ENCODE results near the gene GPR137.

GPR137 gene

GRCh38 chr11:64286801-64287159 is 1.1 kb downstream of the GPR137 start:
- Histone ChIP-seq H3K36me3 (ENCODE audit: control insufficient read depth, low read length) (no peaks in the 10 kb centered on the region), H3K79me2 (ENCODE audit: control insufficient read depth, low read length) (peaks cover 12% of the 10 kb centered on the region), H3K9me3 (ENCODE audit: control insufficient read depth, insufficient read depth, low read length) (no peaks in the 10 kb centered on the region), H3K27me3 (ENCODE audit: control insufficient read depth, low read length) (peaks cover 8% of the 10 kb centered on the region), H3F3A (ENCODE audit: control insufficient read depth, insufficient read depth) (peaks cover 2% of the 10 kb centered on the region; the same call in 1 of the 2 replicates), H3K9me2 (replicated peaks; ENCODE audit: control insufficient read depth, low read length) (no peaks in the 10 kb centered on the region), H3K4me3 (ENCODE audit: low read length) (no peak overlapping the region; the same call in 1 of the 2 replicates), H3K4me1 (ENCODE audit: control insufficient read depth, low read length) (peaks cover 19% of the 10 kb centered on the region), H4K20me1 (ENCODE audit: control insufficient read depth, insufficient read depth, low read depth, low read length) (no peaks in the 10 kb centered on the region), H3K27ac (ENCODE audit: low read depth, low read length) (no peak overlapping the region), H3K4me2 (ENCODE audit: low read length) (peak overlapping the region; percentile 82)
- TF ChIP-seq EZH2phosphoT487 (IDR thresholded peaks at IDR 0.05; ENCODE audit: borderline replicate concordance, low read length) (no peak), CTCF (IDR thresholded peaks at IDR 0.05; ENCODE audit: low read depth, low read length, poor library complexity, severe bottlenecking) (peak; percentile 5)

GRCh38 chr11:64287676-64288352 is 2.2 kb downstream of the GPR137 start:
- no peak overlapping the region for H3K4me3 ChIP-seq (ENCODE audit: low read length)
- H3K36me3 ChIP-seq (ENCODE audit: control insufficient read depth, low read length) = no peaks in the 10 kb centered on the region
- TF ChIP-seq CTCF (IDR thresholded peaks at IDR 0.05; ENCODE audit: low read depth, low read length, poor library complexity, severe bottlenecking) (no peak), EZH2phosphoT487 (IDR thresholded peaks at IDR 0.05; ENCODE audit: borderline replicate concordance, low read length) (no peak)
- peaks cover 12% of the 10 kb centered on the region for H3K79me2 ChIP-seq (ENCODE audit: control insufficient read depth, low read length)
- peaks cover 2% of the 10 kb centered on the region; the same call in 1 of the 2 replicates for H3F3A ChIP-seq (ENCODE audit: control insufficient read depth, insufficient read depth)
- H3K9me3 ChIP-seq (ENCODE audit: control insufficient read depth, insufficient read depth, low read length) = no peaks in the 10 kb centered on the region
- H4K20me1 ChIP-seq (ENCODE audit: control insufficient read depth, insufficient read depth, low read depth, low read length) = no peaks in the 10 kb centered on the region
- no peak overlapping the region for H3K4me2 ChIP-seq (ENCODE audit: low read length)
- no peak overlapping the region for H3K27ac ChIP-seq (ENCODE audit: low read depth, low read length)
- no peaks in the 10 kb centered on the region for H3K9me2 ChIP-seq (replicated peaks; ENCODE audit: control insufficient read depth, low read length)
- peaks cover 19% of the 10 kb centered on the region for H3K4me1 ChIP-seq (ENCODE audit: control insufficient read depth, low read length)
- peaks cover 19% of the 10 kb centered on the region for H3K27me3 ChIP-seq (ENCODE audit: control insufficient read depth, low read length)

GRCh38 chr11:64288353-64288750 is 2.7 kb downstream of the GPR137 start:
- Histone ChIP-seq H3K4me1 (ENCODE audit: control insufficient read depth, low read length) (peaks cover 17% of the 10 kb centered on the region), H3K36me3 (ENCODE audit: control insufficient read depth, low read length) (no peaks in the 10 kb centered on the region), H3K4me3 (ENCODE audit: low read length) (no peak overlapping the region), H3K4me2 (ENCODE audit: low read length) (no peak overlapping the region), H3K9me3 (ENCODE audit: control insufficient read depth, insufficient read depth, low read length) (no peaks in the 10 kb centered on the region), H3K27me3 (ENCODE audit: control insufficient read depth, low read length) (peaks cover 24% of the 10 kb centered on the region), H3K79me2 (ENCODE audit: control insufficient read depth, low read length) (peaks cover 8% of the 10 kb centered on the region), H3K9me2 (replicated peaks; ENCODE audit: control insufficient read depth, low read length) (no peaks in the 10 kb centered on the region), H3F3A (ENCODE audit: control insufficient read depth, insufficient read depth) (peaks cover 2% of the 10 kb centered on the region; the same call in 1 of the 2 replicates), H3K27ac (ENCODE audit: low read depth, low read length) (no peak overlapping the region), H4K20me1 (ENCODE audit: control insufficient read depth, insufficient read depth, low read depth, low read length) (no peaks in the 10 kb centered on the region)
- no peak for TF ChIP-seq EZH2phosphoT487 (IDR thresholded peaks at IDR 0.05; ENCODE audit: borderline replicate concordance, low read length)
- no peak for TF ChIP-seq CTCF (IDR thresholded peaks at IDR 0.05; ENCODE audit: low read depth, low read length, poor library complexity, severe bottlenecking)
